GM19099 (cell line): ENCODE results near the gene SECTM1.

Experiments
- POLR2A ChIP-seq: IDR thresholded peaks from 3 replicates; pipeline ENCODE4 v1.6.1; 2011; ENCODE audit warnings: low read depth; ENCODE audit not compliant: insufficient read length; ENCODE audit errors: extremely low read depth

The SECTM1 gene

DNA sequence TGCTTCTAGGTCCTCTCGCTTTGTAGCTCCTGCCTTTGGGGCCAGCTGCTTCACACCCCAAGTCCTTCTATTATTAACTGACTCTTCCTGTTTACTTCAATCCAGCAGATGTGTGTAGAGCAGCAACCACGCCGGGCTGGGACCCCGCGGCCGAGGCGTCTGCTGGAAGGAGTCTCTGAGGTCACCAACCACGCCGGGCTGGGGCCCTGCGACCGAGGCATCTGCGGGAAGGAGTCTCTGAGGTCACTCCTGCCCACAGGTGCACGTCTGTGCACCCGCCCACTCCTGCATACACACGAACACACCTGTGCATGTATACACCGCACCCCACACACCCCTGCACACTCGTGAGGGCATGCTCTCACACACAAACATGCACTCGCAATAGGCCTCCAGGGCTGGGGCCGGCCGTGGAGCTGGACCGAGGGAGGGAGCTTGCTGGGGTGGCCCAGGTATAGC is 17.7 kb upstream of the SECTM1 start:
- no peak for TF ChIP-seq POLR2A

GRCh38 chr17:82350182-82351030 is 16.8 kb upstream of the SECTM1 start:
- TF ChIP-seq POLR2A, result no peak

GRCh38 chr17:82349287-82349701 is 15.7 kb upstream of the SECTM1 start:
- no peak for TF ChIP-seq POLR2A

GRCh38 chr17:82348866-82349265 is 15.3 kb upstream of the SECTM1 start:
- no peak for TF ChIP-seq POLR2A

- no peak for TF ChIP-seq POLR2A
Measured at GRCh38 chr17:82348434-82348833, 14.9 kb upstream of the SECTM1 start.

GRCh38 chr17:82346342-82347300 is 13.1 kb upstream of the SECTM1 start:
- TF ChIP-seq POLR2A, result no peak

- TF ChIP-seq POLR2A, result no peak
Measured at GRCh38 chr17:82345151-82345976, 11.8 kb upstream of the SECTM1 start.

DNA sequence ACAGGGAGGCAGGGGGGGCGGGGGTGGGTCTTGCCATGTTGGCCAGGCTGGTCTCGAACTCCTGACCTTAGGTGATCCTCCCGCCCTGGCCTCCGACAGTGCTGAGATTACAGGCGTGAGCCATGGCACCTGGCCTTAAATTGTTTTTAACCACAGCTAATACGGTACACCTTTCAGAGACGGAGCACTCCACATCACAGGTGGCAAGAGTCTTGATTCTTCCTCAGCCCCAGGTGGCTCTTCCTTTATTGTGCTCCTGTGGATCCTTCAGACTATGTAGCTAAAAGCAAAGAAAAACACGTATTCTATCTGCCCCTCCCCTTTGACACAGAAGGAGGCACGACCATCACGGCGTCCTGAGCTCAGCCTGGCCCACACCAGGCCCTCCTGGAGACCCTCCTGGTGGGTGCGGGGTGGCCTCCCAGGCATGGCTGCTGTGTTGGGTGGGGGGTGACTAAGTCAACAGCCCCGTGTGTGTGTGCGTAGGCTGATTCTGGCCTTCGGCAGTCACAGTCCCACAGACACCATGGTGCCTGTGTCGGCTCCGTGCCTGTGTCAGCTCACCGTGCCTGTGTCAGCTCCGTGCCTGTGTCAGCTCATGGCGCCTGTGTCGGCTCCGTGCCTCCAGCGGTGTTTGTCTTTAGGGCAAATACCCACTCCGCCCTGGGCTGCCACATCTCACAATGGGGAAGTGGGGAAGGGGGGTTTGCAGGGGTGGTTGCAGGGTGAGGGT is 10.8 kb upstream of the SECTM1 start:
- no peak for TF ChIP-seq POLR2A

GRCh38 chr17:82343560-82343959 is 10.0 kb upstream of the SECTM1 start:
- TF ChIP-seq POLR2A, result no peak

DNA sequence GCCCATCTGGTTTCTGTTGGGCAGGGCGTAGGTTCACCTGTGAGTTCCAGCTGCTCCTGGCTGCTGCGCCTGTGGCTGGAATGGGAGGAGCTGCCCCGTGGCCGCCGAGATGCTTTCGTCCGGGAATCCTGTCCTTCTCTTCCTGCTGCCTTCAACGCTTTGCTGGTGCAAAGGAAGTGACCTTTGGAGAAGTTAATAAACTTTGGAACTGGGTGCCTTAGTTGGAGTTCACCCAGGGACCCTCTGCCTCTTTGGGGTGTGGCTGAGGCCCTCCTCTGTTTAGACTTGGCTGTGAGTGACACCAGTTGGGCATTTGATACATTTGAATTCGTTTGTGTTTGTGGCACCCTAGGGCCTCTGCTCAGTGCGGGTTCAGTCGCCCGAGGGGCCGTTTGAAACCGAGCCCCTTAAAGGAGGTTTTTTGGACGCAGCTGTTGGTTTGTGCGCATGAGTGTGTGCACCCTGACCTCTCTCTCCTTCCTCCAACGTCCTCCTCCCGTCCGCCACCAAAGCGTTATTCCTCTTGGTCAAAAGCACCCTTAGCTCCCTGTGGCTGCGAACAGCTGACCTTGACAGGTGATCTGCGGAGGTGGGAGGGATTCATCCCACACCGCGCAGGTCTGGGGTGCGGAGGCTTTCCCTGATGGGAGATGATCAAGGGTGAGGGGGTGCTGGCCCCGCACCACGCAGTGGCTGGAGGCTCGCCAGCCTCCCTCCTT is 9.0 kb upstream of the SECTM1 start:
- no peak for TF ChIP-seq POLR2A

DNA sequence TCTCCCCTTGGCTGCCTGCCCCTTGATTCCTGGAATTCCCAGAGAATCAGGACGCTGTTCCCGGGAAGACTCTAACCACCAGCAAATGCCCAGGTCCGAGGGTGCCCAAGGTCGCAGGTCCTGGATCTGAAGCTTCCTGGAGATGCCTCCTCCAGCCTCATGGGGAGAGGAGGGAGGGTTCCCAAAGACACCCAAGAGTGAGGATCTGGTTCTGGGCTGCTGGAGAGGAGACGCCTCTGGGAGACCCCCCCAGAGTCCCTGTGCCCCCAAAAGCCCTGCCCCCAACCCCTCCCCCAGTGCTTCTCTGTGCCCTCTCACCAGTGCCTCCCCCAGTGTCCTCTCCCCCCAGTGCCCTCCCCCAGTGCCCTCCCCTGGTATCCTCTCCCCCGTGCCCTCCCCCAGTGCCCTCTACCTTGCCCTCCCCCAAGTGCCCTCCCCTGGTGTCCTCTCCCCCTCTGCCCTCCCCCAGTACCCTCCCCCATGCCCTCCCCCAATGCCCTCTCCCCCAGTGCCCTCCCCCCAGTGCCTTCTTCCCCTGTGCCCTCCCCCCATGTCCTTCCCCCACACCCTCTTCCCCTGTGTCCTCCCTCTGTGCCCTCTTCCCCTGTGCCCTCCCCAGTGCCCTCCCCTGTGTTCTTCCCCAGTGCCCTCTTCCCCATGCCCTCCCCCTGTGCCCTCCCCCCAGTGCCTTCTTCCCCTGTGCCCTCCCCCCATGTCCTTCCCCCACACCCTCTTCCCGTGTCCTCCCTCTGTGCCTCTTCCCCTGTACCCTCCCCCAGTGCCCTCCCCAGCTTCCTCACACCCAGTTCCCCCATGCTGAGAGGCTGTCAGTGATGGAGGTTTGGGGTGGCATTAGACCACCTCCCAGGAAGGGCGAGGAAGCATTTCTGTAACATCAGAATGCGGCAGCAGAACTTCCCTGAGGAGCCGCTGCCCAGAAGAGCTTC is 6.3 kb upstream of the SECTM1 start:
- TF ChIP-seq POLR2A, result no peak

DNA sequence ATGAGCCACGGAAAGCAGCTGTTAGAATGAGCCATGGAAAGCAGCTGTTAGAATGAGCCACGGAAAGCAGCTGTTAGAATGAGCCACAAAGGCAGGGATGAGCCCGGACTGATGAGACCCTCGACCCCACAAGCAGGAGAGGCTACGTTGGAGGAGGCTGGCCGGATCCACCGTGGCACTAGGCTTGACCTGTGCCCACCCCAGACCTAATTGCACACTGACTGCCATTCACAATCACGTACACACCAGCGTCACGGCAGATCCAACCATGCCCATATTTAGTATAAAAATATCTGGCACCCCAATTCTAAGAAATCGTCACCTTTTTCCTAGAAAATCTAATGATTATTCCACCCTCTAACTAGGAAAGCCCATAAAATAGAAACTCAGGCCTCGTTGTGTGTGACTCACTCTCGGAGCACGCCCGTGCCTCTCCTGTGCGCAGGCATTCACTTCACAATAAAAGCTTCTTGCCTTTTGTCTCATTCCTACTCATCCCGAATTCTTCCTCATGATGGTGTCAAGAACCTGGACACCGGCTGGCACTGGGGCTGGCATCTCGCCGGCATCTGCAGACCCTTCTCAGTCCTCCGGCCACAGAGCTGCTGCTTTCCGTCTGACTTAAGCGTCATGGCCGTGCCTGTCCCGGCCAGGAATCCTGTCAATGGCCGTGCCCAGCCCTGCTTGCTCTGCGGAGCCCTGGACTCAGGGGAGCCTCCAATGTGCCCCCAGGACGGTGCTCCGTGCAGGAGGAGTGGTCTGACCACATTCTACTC is 5.5 kb upstream of the SECTM1 start:
- TF ChIP-seq POLR2A, result no peak
